ENCODE results near the gene ADD1.

ADD1 gene

GRCh38 chr4:2823671-2824328, 19.8 kb upstream of the ADD1 start:
- DNase-seq = no peak

- DNase-seq = no peak
Observed at GRCh38 chr4:2824329-2824835, 19.3 kb upstream of the ADD1 start.

- no peak for DNase-seq
Observed at GRCh38 chr4:2824836-2825381, 18.7 kb upstream of the ADD1 start.

DNA sequence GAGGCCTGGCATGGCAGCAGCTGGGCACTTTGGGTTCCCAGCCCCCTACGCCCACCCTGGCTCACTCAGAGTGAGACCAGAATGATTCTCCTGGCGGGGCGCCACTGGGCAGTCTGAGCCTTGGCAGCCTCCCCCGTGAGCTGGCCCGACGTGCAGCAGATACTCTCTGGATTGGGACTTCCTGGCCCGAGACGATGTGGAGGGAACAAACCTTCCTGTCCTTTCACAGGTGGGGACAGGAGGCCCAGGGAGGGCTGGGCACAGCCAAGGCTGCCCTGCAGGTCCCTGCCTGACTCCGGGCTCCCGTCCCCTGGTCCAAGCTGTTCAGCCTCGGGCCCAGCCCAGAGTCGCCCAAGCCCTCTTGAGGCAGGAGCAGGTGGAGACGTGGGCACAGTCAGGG, 17.9 kb upstream of the ADD1 start:
- no peak for DNase-seq

GRCh38 chr4:2827071-2827873, 16.4 kb upstream of the ADD1 start:
- DNase-seq = no peak

GRCh38 chr4:2827874-2828751, 15.5 kb upstream of the ADD1 start:
- DNase-seq = no peak

DNA sequence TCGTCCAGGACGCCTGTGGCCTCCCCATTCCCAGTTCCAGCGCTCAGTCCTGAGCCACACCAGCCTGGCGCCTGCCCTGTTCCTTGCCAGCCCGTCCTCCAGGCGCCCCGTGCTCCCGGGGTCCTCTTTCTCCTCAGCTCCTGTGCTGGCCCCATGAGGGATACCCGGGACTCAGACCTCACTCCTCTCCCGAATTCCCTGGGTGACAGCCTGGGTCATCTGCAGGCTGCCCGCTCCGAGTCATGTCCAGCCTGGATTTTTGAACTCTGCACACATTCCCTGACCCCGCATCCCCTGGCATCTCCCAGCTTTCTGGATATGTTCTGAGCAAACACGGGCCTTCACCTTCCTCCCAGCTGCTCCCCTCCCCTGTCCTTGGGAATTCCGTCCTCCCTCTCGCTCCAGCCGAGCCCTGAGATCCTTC, 14.9 kb upstream of the ADD1 start:
- no peak for DNase-seq

DNA sequence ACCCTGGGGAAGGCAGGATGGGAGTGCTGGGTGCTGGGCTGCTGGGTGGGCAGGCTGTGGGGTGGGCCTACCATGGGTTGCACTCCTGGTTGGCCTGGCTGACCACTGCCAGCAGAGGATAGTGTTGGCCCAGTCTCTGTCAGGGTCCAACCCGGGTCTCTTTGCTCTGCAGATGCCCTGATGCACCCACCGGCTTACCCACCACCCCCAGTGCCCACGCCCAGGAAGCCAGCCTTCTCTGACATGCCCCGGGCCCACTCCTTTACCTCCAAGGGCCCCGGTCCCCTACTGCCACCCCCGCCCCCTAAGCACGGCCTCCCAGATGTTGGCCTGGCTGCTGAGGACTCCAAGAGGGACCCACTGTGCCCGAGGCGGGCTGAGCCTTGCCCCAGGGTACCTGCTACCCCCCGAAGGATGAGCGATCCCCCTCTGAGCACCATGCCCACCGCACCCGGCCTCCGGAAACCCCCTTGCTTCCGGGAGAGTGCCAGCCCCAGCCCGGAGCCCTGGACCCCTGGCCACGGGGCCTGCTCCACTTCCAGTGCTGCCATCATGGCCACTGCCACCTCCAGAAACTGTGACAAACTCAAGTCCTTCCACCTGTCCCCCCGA, 14.2 kb upstream of the ADD1 start:
- DNase-seq = no peak

- DNase-seq = no peak
Observed at GRCh38 chr4:2829933-2830451, 13.7 kb upstream of the ADD1 start.

DNA sequence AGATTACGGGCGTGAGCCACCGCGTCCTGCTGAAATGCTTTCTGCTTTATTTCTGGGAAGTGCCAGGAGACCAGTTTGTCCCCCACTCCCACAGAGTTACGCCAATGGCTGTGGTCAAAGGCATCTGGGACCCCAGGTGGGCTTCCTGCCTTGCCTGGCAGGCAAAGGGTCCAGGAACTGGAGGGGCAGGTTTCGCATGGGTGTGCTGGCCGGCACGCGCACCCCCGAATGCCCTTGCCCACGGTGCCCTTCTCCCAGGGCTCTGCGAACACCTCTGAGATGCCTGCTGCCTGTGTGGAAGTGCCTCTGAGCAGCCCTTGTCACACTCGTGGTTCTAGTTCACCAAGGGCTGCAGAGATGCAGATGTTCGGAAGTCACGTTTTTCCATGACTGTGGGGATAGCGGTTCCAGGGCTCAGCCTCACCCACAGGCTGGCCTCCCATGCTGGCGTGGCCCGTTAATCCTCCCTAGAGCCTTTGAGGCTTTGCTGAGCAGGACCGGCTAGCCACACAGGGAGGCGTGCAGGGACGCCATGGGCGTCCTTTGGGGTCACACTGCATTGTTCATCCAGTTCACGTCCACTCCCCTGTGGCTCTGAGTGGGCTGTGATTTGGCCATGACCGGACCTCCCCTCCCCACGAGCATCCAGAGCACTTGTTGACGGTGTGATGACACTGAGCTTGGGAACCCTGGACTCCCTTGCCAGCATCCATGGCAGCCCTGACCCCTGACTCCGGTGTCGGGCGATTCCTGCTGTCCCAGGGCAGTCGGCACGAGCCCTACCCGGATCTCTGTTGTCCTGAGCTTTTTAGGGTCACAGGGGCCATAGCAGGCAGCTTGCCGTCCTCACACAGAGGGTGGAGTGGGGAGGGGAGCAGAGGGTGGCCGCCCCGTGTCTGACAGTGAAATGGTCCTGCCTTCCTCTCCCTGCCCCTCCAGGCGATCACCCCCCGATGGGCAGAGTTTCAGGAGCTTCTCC, 12.7 kb upstream of the ADD1 start:
- DNase-seq = no peak

DNA sequence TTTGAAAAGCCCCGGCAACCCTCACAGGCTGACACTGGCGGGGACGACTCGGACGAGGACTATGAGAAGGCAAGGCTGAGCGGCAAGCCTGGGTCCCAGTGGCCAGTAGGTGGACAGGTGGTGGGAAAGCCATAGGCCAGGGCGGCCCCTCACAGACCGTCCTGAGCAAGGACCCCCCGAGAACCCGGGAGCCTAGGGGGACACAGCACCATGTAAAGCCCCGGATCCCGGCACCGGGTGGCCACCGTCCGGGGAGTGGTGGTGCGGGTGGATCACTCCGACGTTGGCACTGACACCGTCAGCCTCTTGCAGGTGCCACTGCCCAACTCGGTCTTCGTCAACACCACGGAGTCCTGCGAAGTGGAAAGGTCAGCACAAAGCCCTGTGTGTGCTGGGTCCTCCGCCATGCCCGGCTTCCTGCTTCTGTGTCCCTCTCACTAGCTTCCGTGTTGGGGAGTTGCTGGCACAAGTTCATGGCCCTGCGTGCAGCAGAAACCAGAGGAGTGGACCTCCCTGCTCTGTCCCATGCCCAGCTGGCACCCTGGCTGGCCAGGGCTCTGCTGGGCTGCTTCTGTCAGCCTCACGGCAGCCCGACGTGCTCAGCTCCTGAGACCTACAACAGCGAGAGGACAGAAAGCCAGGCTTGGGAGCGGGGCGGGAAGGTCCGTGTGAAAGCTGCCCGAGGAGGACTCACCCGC, 11.9 kb upstream of the ADD1 start:
- no peak for DNase-seq

- no peak for DNase-seq
Observed at GRCh38 chr4:2832309-2832980, 11.2 kb upstream of the ADD1 start.

GRCh38 chr4:2832981-2833670, 10.5 kb upstream of the ADD1 start:
- DNase-seq = no peak

DNA sequence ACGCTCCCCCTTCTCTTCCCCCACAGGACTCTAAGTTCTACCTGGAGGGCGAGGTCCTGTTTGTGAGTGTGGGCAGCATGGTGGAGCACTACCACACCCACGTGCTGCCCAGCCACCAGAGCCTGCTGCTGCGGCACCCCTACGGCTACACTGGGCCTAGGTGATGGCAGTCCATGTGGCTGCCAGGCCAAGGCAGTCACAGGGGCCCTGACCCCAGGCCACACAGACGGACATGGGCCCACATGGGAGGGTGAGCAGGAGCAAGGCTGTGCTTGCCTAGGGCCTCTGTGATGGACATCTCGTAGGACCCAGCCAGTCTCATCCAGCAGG, 10.0 kb upstream of the ADD1 start:
- no peak for DNase-seq

GRCh38 chr4:2834001-2834921, 9.4 kb upstream of the ADD1 start:
- DNase-seq = no peak

DNA sequence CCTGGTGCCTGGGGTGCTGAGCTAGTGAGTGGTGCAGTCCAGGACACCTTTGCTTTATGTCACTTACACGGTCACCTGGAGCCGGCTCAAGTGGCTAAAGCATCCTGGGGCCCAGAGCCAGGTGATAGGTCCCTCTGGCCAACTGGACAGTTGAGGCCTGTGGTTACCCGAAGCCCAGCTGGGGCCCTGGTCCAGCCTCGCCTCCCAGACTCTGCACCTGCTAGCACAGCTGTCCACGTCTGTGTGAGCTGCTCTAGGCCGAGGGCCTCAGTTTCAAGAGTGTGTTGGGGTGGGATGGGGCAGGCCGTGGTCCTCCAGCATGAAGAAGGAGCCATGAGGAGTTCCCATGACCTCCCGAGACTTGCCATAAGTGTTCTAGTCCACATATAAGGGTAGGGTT, 7.7 kb upstream of the ADD1 start:
- no peak for DNase-seq

- DNase-seq = no peak
Observed at GRCh38 chr4:2836391-2836859, 7.2 kb upstream of the ADD1 start.

Measured in hematopoietic multipotent progenitor cell treated with erythropoietin and hydrocortisone succinate and interleukin-3 and kit ligand, for 8 days (in vitro differentiated cells).